ENCODE results near the gene B3GAT1. TPM values are rescaled to one million over a fixed set of nuclear protein-coding genes. Genes with fewer than 3 reads are reported as not detected.

Gene B3GAT1
- total RNA-seq, 4 donors from 2014 or later: 0.13 to 0.66 (median 0.35) TPM

- no peak for DNase-seq (ENCODE audit: extremely low spot score)
- Histone ChIP-seq H3K4me1 (peaks cover 20 to 25% (median 22%) of the 10 kb centered on the region in 4 donors), H3K27ac (replicated peaks in 1 of 4) (no peak overlapping the region), H3K36me3 (no peaks in the 10 kb centered on the region), H3K9me3 (no peaks in the 10 kb centered on the region), H3K4me3 (no peak overlapping the region), H3K27me3 (peaks cover 0 to 10% (median 0%) of the 10 kb centered on the region in 4 donors)
- intact Hi-C loops (cut with DNase I): loop anchor here (5.0 to 10.0 kb wide), 2 partner anchors 81 to 109 kb away; partner anchors contain the start of genes ACAD8, NCAPD3, THYN1 and VPS26B
- TF ChIP-seq EP300 (IDR thresholded peaks at IDR 0.05): no peak
- no peak for TF ChIP-seq POLR2A (IDR thresholded peaks at IDR 0.05; ENCODE audit: low read depth)
- no peak for TF ChIP-seq POLR2AphosphoS5 (IDR thresholded peaks at IDR 0.05)
- TF ChIP-seq, protein P1, sequence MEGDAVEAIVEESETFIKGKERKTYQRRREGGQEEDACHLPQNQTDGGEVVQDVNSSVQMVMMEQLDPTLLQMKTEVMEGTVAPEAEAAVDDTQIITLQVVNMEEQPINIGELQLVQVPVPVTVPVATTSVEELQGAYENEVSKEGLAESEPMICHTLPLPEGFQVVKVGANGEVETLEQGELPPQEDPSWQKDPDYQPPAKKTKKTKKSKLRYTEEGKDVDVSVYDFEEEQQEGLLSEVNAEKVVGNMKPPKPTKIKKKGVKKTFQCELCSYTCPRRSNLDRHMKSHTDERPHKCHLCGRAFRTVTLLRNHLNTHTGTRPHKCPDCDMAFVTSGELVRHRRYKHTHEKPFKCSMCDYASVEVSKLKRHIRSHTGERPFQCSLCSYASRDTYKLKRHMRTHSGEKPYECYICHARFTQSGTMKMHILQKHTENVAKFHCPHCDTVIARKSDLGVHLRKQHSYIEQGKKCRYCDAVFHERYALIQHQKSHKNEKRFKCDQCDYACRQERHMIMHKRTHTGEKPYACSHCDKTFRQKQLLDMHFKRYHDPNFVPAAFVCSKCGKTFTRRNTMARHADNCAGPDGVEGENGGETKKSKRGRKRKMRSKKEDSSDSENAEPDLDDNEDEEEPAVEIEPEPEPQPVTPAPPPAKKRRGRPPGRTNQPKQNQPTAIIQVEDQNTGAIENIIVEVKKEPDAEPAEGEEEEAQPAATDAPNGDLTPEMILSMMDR (IDR thresholded peaks at IDR 0.05): no peak
- 80% methylated on average over 7 of the region's 7 CpGs for WGBS
Measured at GRCh38 chr11:134333312-134333711, 78.7 kb downstream of the B3GAT1 start.

DNA sequence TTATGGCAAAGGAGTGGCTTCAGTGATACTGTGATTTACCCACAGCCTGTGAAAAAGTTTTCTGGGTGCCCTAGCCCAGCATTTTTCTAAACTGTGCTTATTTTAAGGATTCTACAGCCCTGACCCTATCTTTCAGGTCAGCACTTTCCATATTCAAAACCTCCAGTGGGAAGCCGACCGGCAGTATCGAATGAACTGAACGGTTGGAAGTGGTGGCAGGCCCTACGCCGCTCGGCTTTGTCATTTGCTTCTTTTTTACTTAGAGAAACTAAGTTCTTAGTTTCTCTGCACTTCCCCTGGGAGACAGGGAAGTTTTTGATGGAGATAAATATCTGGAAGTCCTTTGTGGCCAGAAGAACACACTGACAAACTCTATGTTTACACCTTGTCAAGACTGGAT is 79.3 kb downstream of the B3GAT1 start:
- Histone ChIP-seq H3K4me3 (peak overlapping the region; percentile 53 to 70 (median 59)), H3K36me3 (no peaks in the 10 kb centered on the region), H3K27me3 (peaks cover 0 to 10% (median 0%) of the 10 kb centered on the region in 4 donors), H3K9me3 (no peaks in the 10 kb centered on the region), H3K27ac (replicated peaks in 1 of 4) (no peak overlapping the region), H3K4me1 (peaks cover 20 to 25% (median 22%) of the 10 kb centered on the region in 4 donors)
- intact Hi-C loops (cut with DNase I): loop anchor here (5.0 to 10.0 kb wide), 2 partner anchors 80 to 108 kb away; partner anchors contain the start of genes ACAD8, NCAPD3, THYN1 and VPS26B
- TF ChIP-seq POLR2A (IDR thresholded peaks at IDR 0.05; ENCODE audit: low read depth): no peak
- TF ChIP-seq, protein P1 (IDR thresholded peaks at IDR 0.05): no peak
- TF ChIP-seq EP300 (IDR thresholded peaks at IDR 0.05): no peak
- TF ChIP-seq POLR2AphosphoS5 (IDR thresholded peaks at IDR 0.05): no peak
- DNase-seq (ENCODE audit: extremely low spot score): no peak
- 63% methylated on average over 7 of the region's 7 CpGs for WGBS

- Histone ChIP-seq H3K9me3 (no peaks in the 10 kb centered on the region), H3K4me3 (peak overlapping the region; percentile 53 to 70 (median 59)), H3K36me3 (no peaks in the 10 kb centered on the region), H3K27me3 (peaks cover 0 to 10% (median 0%) of the 10 kb centered on the region in 4 donors), H3K4me1 (peaks cover 20 to 25% (median 22%) of the 10 kb centered on the region in 4 donors), H3K27ac (replicated peaks in 1 of 4) (peak overlapping the region in 3 of 4 donors; percentile 5 to 55 (median 40))
- no peak for DNase-seq (ENCODE audit: extremely low spot score)
- 2% methylated on average over 9 of the region's 40 CpGs for WGBS
- intact Hi-C loops (cut with DNase I): loop anchor here (5.0 to 10.0 kb wide), 2 partner anchors 80 to 107 kb away; partner anchors contain the start of genes ACAD8, NCAPD3, THYN1 and VPS26B
- no peak for TF ChIP-seq POLR2AphosphoS5 (IDR thresholded peaks at IDR 0.05)
- TF ChIP-seq, protein P1 (IDR thresholded peaks at IDR 0.05): no peak
- TF ChIP-seq POLR2A (IDR thresholded peaks at IDR 0.05; ENCODE audit: low read depth): no peak
- TF ChIP-seq EP300 (IDR thresholded peaks at IDR 0.05): no peak
Measured at GRCh38 chr11:134332189-134332631, 79.8 kb downstream of the B3GAT1 start.

GRCh38 chr11:134331354-134332188 is 80.5 kb downstream of the B3GAT1 start, which contains the start of gene GLB1L2:
Gene GLB1L2 (plus strand): TSS chr11:134331988. CDS start chr11:134332062, 74 bp downstream.
- peak; percentile 93 for DNase-seq (ENCODE audit: extremely low spot score)
- H3K36me3 ChIP-seq: no peaks in the 10 kb centered on the region
- H3K4me3 ChIP-seq: peak within 1 kb of the TSS; percentile 53 to 70 (median 59)
- H3K27ac ChIP-seq (replicated peaks in 1 of 4): peak within 1 kb of the TSS; percentile 41 to 75 (median 62)
- intact Hi-C loops (cut with DNase I): loop anchor here (5.0 to 10.0 kb wide), 2 partner anchors 79 to 107 kb away; partner anchors contain the start of genes ACAD8, NCAPD3, THYN1 and VPS26B
- peaks cover 20 to 25% (median 22%) of the 10 kb centered on the region in 4 donors for H3K4me1 ChIP-seq
- peaks cover 0 to 10% (median 0%) of the 10 kb centered on the region in 4 donors for H3K27me3 ChIP-seq
- H3K9me3 ChIP-seq: no peaks in the 10 kb centered on the region
- TF ChIP-seq, protein P1 (IDR thresholded peaks at IDR 0.05): no peak
- TF ChIP-seq EP300 (IDR thresholded peaks at IDR 0.05) (no peak), POLR2AphosphoS5 (IDR thresholded peaks at IDR 0.05) (peak in 1 of 2 donors; percentile 89)
- WGBS: 4% methylated on average over 26 of the region's 80 CpGs
